ENCODE measurements around the gene RPLP2.

RPLP2 gene

GRCh38 chr11:826836-827145 is 17.0 kb downstream of the RPLP2 start:
- no peak for DNase-seq

DNA sequence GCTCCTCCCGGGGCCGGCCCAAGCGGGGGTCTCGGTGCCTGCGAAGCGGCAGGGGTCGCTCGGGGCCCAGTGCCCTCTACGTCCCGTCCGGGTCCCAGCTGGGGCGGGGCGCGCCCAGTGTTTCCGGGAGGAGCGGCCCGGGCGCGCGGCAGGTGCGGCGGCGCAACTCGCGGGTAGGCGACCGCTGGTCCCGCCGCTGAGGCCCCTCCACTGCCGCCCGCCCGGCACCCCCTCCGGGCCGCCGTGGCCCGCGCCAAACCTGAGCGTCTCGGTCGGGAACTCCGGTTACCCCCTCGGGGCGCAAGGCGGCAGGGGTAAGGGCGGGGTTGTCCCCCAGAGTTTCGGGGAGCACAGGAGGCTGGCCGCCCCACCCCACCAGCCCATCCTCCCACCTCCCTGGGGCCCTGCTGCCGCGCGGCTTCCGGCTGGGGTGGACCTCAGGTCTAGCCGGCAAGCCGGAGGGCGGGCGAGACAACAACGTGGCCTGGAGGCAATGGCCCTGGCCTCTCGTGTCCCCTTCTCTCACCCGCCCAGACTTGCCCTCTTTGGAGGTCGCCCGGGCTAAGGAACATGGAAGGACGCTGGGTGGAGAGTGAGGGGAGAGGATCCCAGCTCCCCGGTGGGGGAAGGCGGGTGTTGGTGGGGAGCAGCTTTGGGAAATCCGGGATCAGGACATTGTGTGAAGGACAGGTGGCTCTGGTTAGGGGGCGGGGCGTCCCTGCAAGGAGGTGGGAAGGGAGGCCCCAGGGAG is 17.6 kb downstream of the RPLP2 start:
- no peak for DNase-seq

DNA sequence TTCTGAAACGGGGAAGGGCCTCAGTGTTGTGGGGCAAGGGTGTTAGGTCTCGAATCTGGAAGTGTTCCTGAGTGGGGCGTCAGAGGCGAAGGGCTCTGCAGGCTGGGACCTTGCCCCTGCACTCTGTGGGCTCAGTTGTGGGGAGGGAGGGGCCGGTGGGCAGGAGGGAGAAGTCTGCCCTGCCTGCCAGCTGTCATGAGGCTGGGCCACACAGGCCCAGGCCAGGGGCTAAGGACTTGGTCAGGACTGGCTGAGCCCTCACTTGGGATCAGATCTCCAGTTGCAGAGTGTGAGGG is 18.1 kb downstream of the RPLP2 start, which contains the start of gene CRACR2B:
CRACR2B (plus strand) TSS at position 23 of the 296 bp plus-strand sequence. CDS start 689 bp downstream, outside the sequence.
- DNase-seq, result no peak

DNA sequence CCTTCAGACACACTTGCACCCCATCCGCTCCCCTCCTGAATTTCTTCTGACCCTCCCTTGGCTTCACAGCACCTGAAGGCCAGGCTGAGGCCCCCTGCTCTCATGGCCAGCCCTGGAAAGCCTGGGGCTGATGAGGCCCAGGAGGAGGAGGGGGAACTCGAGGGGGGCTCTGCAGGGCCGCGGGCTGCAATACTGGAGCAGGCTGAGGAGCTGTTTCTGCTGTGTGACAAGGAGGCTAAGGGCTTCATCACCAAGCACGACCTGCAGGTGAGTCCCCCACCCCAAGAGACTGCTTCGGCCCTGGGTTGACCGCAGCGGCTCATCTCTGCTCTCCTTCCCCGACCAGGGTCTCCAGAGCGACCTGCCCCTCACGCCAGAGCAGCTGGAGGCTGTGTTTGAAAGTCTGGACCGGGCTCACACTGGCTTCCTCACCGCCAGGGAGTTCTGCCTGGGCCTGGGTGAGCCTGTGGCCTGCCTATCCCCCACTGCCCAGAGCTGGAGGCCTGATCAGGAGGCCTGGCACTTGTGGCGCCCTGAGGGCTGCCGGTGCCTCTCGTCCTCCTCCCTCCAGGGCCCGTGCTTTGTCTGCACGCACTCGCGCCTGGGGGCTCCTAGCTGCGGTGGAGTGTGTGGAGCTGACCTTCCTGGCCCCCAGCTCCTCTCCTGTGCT is 18.9 kb downstream of the RPLP2 start:
- DNase-seq, result no peak

DNA sequence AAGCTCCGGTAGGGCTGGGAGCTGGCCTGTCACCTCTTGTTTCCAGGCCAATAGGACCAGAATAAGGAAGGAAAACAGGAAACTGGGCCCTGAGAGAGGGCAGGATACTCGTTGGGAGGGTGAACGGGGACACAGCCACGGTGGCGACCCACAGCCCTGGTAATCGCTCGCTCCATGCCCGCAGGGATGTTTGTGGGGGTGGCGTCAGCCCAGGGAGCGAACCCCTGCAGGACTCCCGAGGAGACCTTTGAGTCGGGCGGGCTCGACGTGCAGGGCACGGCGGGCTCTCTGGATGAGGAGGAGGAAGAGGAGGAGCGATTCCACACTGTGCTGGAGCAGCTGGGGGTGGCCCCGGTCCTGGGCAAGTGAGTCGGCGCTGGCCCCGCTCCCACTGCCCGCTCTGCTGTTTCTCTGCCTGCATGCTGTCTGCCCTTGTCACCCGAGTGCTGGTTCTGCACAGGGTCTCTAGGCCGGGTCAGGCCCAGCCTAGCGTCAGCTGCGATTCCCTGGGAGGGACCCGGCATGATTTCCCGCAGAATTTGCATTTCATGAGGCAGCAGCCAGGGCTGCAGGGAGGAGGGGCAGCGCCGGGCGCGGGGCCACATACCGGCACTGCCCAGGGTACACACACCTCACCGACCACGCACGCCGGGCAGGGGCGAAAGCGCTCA is 19.5 kb downstream of the RPLP2 start:
- peak; percentile 31 for DNase-seq

- no peak for DNase-seq
These were observed 20.1 kb downstream of the RPLP2 start for GRCh38 chr11:829847-830294.

DNA sequence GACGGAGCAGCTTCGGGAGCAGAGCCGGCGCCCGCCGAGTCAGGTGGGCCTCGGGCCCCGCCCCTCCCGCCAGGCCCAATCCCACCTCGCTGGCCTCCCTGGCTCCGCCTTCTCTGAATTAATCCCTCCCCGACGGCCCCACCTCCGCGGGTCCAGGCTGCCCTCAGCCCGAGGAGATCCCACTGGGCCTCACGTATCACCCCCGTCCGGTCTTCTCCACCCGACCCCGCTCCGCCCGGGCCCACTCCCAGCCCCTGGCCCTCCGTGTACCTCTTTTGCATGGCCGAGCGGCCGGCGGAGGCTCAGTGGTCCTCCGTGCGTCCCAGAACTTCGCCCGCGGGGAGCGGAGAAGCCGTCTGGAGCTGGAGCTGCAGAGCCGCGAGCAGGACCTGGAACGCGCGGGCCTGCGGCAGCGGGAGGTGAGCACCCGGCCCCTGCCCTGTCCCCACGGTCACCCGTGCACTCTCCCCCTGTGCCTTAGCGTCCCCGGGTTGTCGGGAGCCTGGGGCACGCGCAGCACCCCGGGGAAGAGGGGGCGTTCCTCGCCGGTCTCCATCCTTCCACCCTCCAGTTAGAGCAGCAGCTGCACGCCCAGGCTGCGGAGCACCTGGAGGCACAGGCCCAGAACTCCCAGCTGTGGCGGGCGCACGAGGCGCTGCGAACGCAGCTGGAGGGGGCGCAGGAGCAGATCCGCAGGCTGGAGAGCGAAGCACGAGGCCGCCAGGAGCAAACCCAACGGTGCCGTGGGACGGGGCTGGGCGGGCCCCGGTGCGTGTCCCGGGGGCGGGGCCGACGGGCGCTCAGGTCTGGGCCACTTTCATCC is 20.7 kb downstream of the RPLP2 start:
- DNase-seq, result peak; percentile 57

GRCh38 chr11:831118-831864 is 21.5 kb downstream of the RPLP2 start:
- DNase-seq, result no peak

GRCh38 chr11:831961-832528 is 22.3 kb downstream of the RPLP2 start:
- no peak for DNase-seq

GRCh38 chr11:832529-833113 is 22.9 kb downstream of the RPLP2 start, which contains the start of gene CD151:
Gene CD151 (plus strand): TSS chr11:832952. CDS start chr11:836070, 3,118 bp downstream.
- peak; percentile 56 for DNase-seq

DNA sequence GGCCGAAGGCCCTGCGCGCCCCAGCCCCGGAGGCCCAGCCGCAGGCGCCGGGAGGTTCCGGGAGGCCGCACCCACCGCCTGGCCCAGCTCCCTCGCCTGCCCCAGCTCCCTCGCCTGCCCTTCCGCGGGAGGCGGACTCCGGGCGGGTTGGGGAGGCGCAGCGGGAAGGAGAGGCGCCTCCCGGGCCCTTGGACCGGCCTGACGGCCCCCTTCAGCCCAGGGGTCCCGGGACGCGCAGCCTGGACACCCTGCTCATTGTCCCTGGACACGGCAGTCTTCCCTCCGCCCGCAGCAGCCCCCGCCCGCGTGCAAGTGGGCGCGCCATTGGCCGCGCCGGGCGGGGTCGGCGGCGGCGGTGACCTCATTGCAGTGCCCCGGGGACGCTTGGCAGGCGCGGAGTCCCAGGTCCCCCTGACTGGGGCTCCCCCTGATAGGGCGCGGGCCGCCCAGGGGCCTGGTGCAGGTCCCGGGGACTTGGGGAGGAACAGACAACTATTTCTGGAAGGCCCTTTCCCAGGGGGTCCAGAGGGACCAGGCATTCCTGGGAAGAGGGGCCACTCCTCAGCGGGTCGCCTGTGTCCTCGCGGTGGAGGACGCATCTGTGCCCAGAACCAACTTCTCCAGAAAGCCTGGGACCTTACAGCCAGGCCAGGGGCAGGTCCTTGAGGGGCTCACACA is 23.5 kb downstream of the RPLP2 start:
- DNase-seq, result peak; percentile 44

GRCh38 chr11:833849-834311 is 24.1 kb downstream of the RPLP2 start:
- DNase-seq, result no peak

DNA sequence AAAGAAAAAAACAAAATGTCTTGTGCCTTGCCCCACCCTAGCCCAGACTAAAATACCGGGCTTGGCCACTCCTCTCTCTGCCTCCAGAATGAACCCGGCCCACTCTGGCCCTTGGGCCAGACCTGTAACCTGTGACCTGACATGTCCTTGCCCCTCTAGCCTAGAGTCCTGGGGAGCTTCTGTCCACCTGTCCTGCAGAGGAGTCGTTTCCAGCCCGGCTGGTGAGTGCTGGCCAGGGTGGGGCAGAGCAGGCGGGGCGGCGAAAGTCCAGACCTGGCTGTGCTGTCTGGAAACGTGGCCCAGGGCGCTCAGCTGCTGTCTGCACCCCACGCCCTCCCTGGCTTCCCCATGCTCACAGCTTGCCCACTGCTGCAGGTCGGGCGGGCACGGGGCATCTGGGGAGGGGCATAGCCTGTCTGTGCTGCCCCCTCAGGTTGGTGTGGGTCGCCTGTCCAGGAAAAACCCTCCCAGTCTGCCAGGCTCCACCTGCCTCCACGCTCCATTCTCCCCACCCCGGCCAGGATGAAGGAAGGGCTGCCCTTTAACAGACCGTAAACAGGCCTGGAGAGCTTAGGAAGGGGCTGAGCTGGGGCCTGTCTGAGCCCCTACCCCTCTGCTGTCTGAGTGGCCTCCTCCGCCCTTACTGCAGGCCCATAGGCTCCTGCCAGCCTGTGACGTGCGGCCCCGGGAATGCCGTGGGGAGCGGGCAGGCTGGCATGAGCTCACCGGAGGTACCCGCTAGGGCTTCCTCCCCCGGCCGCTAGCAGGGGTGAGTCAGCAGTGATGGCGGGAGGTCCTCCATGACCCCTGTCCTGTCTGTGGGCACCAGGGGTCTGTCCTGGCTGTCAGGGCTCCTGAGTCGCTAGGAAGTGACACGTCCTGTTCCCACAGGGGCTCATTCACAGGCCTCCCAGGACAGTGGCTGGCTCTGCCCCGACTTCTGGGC is 24.9 kb downstream of the RPLP2 start:
- peak; percentile 97 for DNase-seq

DNA sequence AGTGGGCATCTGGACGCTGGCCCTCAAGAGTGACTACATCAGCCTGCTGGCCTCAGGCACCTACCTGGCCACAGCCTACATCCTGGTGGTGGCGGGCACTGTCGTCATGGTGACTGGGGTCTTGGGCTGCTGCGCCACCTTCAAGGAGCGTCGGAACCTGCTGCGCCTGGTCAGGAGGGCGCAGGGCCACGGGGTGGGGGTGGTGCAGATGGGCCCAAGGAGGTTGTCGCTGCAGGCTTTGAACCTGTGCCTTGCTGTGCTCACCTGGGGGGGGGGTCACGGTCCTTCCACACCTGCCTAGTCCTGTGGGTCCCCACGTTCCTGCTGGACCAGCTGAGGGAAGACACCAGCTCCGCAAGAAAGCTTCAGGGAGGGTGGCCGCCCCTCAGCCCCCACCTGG is 26.5 kb downstream of the RPLP2 start:
- DNase-seq, result no peak

- DNase-seq, result no peak
These were observed 26.9 kb downstream of the RPLP2 start for GRCh38 chr11:836700-837099.

DNA sequence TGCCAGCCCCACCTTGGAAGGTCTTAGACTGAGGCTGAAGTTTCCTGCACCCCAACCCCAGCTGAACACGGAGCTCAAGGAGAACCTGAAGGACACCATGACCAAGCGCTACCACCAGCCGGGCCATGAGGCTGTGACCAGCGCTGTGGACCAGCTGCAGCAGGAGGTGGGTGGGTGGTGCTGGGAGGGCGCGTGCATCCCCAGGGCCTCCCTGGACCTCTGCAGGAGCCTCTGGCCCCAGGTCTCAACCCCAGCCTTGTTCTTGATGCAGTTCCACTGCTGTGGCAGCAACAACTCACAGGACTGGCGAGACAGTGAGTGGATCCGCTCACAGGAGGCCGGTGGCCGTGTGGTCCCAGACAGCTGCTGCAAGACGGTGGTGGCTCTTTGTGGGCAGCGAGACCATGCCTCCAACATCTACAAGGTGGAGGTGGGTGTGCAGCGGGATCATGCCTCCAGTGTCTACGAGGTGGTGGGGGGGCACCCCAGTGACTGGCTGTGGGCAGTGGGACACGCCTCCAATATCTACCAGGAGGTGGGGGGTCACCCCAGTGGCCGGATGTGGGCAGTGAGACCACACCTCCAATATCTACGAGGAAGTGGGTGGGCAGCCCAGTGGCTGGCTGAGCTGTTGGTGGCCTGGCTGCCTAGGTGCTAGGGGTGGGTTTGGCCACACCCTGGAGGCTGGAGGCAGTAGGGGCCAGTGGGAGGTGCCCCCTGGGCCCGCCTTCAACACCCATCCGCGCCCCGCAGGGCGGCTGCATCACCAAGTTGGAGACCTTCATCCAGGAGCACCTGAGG is 27.6 kb downstream of the RPLP2 start:
- no peak for DNase-seq

- DNase-seq, result no peak
These were observed 28.2 kb downstream of the RPLP2 start for GRCh38 chr11:837990-838307.

GRCh38 chr11:838441-839279 is 28.9 kb downstream of the RPLP2 start:
- DNase-seq, result no peak

Data from kidney glomerular epithelial cell (primary cell).